Gastrocnemius medialis (tissue), 4 donors: ENCODE measurements around the gene SIGLECL1. TPM values are rescaled to one million over a fixed set of nuclear protein-coding genes. Genes with fewer than 3 reads are reported as not detected.

Experiments used
- ATAC-seq, 2 donors: fragments of 150-250 bp; one replicate each; pipeline ENCODE4 v1.9.1; 2016
- DNase-seq, 2 donors: peaks; one replicate each; pipeline ENCODE4 v3.0.0-alpha.2; 2019
- H3K27ac ChIP-seq, 4 donors: fragments of 200-600 bp; sonication (generic); 1 replicate in 1 of 4; 2 replicates in 3 of 4; pipeline ENCODE4 v1.5.1; 2016 to 2018; ENCODE audit warnings: mild to moderate bottlenecking in 2 of 4, moderate library complexity in 1 of 4
- H3K27me3 ChIP-seq, 3 donors: fragments of 200-600 bp; sonication (generic) in 2 of 3; 1 replicate in 1 of 3; 2 replicates in 2 of 3; pipeline versions ENCODE4 v1.5.1 to v1.6.0; 2016 to 2019; ENCODE audit warnings: mild to moderate bottlenecking in 1 of 3, moderate library complexity in 1 of 3
- H3K36me3 ChIP-seq, 2 donors: fragments of 200-600 bp; sonication (generic) in 1 of 2; one replicate each; pipeline ENCODE4 v1.5.1; 2017 to 2018
- H3K4me1 ChIP-seq, 2 donors: fragments of 200-600 bp; sonication (generic) in 1 of 2; one replicate each; pipeline ENCODE4 v1.5.1; 2016 to 2017; ENCODE audit warnings: mild to moderate bottlenecking in 2 of 2
- H3K4me3 ChIP-seq, 4 donors: fragments of 200-600 bp; sonication (generic) in 3 of 4; 1 replicate in 1 of 4; 2 replicates in 3 of 4; pipeline ENCODE4 v1.5.1; 2016 to 2019; ENCODE audit warnings: mild to moderate bottlenecking in 2 of 4
- H3K9me3 ChIP-seq, 3 donors: fragments of 200-600 bp; sonication (generic) in 2 of 3; 1 replicate in 1 of 3; 2 replicates in 2 of 3; pipeline ENCODE4 v1.5.1; 2016 to 2019
- POLR2A ChIP-seq, 2 donors: fragments of 450-650 bp; IDR thresholded peaks; one replicate each; pipeline ENCODE4 v1.6.1; 2017; ENCODE audit warnings: antibody characterized with exemption in 2 of 2, mild to moderate bottlenecking in 2 of 2, moderate library complexity in 2 of 2
- in situ Hi-C, 4 donors: fragments of 200-750 bp; cut with MboI; loops; one replicate each; pipeline versions ENCODE4 v1.15.0 to v1.8.0; 2017; ENCODE audit warnings: low sequenced_read_pairs in 4 of 4
- intact Hi-C: fragments of 100-400 bp; cut with DNase I; formaldehyde crosslinking; loops from one replicate; pipeline ENCODE4 v1.15.1; 2023; ENCODE audit warnings: low total_unique reads
- total RNA-seq, 4 donors: library from RNA; depleted of rRNA; stranded (reverse); fragments of >200 nt; gene quantifications; one replicate each; pipeline versions ENCODE4 v1.1.0 to v1.2.3, GENCODE V29; 2016
- TF ChIP-seq, protein P1 (sequence below), 5 experiments: fragments of 450-650 bp in 3 of 5; fragments of 200-600 bp in 2 of 5; sonication (generic) in 2 of 5; IDR thresholded peaks in 4 of 5; conservative IDR thresholded peaks in 1 of 5; 1 replicate in 4 of 5; 2 replicates in 1 of 5; pipeline ENCODE4 v1.5.1; 2016 to 2019; ENCODE audit warnings: antibody characterized with exemption in 5 of 5, mild to moderate bottlenecking in 3 of 5, moderate library complexity in 3 of 5

The SIGLECL1 gene
- total RNA-seq, 4 donors from 2014 or later = not detected

DNA sequence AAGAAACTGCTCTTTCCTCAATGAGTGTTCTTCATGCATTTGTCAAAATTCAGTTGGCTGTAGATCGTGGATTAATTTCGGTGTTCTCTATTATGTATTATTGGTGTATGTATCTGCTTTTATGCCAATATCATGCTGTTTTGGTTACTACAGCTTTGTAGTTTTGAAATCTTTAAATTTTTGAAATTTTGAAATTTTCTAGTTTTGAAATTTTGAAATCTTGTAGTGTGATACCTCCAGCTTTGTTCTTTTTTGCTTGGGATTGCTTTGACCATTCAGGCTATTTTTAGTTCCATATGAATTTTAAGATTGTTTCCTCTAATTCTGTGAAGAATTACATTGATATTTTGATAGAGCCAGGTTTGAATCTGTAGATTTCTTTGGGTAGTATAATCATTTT, 22.9 kb upstream of the SIGLECL1 start:
- TF ChIP-seq POLR2A (IDR thresholded peaks at IDR 0.05) = no peak
- TF ChIP-seq, protein P1, sequence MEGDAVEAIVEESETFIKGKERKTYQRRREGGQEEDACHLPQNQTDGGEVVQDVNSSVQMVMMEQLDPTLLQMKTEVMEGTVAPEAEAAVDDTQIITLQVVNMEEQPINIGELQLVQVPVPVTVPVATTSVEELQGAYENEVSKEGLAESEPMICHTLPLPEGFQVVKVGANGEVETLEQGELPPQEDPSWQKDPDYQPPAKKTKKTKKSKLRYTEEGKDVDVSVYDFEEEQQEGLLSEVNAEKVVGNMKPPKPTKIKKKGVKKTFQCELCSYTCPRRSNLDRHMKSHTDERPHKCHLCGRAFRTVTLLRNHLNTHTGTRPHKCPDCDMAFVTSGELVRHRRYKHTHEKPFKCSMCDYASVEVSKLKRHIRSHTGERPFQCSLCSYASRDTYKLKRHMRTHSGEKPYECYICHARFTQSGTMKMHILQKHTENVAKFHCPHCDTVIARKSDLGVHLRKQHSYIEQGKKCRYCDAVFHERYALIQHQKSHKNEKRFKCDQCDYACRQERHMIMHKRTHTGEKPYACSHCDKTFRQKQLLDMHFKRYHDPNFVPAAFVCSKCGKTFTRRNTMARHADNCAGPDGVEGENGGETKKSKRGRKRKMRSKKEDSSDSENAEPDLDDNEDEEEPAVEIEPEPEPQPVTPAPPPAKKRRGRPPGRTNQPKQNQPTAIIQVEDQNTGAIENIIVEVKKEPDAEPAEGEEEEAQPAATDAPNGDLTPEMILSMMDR (IDR thresholded peaks at IDR 0.05 in 4 of 5, conservative IDR thresholded peaks at IDR 0.05 in 1 of 5) = no peak
- Histone ChIP-seq H3K36me3 (no peaks in the 10 kb centered on the region), H3K4me3 (no peak overlapping the region), H3K4me1 (no peaks in the 10 kb centered on the region), H3K9me3 (no peaks in the 10 kb centered on the region), H3K27me3 (no peaks in the 10 kb centered on the region), H3K27ac (no peak overlapping the region)
- intact Hi-C loops = no loop called here
- ATAC-seq (no peak), DNase-seq (no peak)
- in situ Hi-C loops = no loop called here

DNA sequence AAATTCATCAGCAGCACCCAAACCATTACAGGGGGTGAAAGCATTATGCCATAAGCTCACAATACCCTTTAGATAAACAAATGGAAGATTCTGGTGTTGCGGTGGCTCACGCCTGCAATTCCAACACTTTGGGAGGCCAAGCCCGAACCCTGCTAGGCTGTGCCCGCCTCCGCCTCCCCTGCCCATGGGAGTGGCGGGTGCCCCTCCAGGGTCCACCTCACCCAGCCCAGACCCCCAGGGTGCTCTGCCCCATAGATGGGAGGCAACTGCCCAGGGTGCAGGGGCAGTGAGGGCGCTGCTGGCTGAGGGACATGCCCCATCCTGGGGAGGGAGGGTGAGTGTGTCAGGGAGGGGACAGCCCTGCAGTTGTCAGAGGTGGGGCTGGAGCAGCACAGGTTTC, 10.0 kb upstream of the SIGLECL1 start:
- no peaks in the 10 kb centered on the region for H3K27me3 ChIP-seq
- H3K36me3 ChIP-seq = no peaks in the 10 kb centered on the region
- intact Hi-C loops = no loop called here
- TF ChIP-seq, protein P1 (IDR thresholded peaks at IDR 0.05 in 4 of 5, conservative IDR thresholded peaks at IDR 0.05 in 1 of 5) = no peak
- TF ChIP-seq POLR2A (IDR thresholded peaks at IDR 0.05) = no peak
- no peak overlapping the region for H3K27ac ChIP-seq
- H3K9me3 ChIP-seq = no peaks in the 10 kb centered on the region
- no peaks in the 10 kb centered on the region for H3K4me1 ChIP-seq
- DNase-seq (no peak), ATAC-seq (no peak)
- H3K4me3 ChIP-seq = no peak overlapping the region
- in situ Hi-C loops = no loop called here

DNA sequence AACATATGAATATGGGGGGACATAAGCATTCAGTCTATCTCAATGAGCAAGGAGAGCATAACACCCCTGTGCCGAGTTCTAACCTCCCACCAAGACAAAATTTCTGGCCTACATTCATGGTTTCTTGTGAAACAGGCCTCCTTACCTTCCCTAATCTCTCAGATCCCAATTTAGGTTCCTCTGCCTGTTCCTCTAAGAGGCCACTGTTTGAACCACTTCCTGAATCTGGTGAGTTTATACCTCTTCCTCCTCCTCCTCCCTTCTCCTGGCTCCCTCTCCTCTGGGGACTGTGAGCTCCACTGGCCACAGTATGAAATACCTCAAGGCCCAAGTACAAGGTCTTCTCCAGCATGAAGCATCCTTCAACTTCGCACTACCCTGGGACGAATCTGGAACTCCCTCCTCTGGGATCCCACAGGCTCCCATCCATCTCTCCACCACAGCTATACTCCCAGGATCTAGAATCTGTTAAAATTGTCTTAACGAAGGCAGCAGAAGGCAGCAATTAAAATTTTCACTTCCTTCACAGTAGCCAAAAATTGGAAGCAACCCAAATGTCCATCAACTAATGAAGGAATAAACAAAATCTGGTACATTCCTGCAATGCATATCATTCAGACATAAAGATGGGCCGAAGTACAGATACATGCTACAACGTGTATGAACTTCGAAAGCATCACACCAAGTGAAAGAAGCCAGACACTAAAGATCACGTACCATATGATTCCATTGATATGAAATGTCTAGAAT, 7.8 kb upstream of the SIGLECL1 start:
- ATAC-seq = no peak
- in situ Hi-C loops = no loop called here
- no peaks in the 10 kb centered on the region for H3K27me3 ChIP-seq

DNA sequence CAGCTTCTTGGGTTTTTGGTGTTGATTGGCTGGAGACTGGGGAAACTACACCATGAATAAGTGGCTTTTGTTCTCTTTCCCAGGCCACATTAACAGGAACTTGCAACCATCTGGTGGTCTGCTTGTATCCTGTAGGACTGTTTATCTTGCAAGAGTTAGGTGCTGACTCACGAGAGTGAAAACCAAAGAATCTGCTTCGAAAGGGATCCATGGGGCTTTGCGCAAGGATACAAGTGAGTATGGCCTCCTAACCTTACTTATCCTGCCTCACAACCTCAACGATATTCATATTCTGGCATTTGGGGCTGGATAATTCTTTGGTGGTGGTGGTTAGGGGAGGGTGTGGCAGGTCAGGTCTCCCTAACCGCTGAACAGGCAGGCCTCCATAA, 4.7 kb upstream of the SIGLECL1 start:
- H3K9me3 ChIP-seq = no peaks in the 10 kb centered on the region
- no peak for TF ChIP-seq POLR2A (IDR thresholded peaks at IDR 0.05)
- TF ChIP-seq, protein P1 (IDR thresholded peaks at IDR 0.05 in 4 of 5, conservative IDR thresholded peaks at IDR 0.05 in 1 of 5) = no peak
- no peak overlapping the region for H3K4me3 ChIP-seq
- no peak for DNase-seq
- H3K4me1 ChIP-seq = no peaks in the 10 kb centered on the region
- no peak overlapping the region for H3K27ac ChIP-seq
- H3K27me3 ChIP-seq = no peaks in the 10 kb centered on the region
- no peaks in the 10 kb centered on the region for H3K36me3 ChIP-seq
- in situ Hi-C loops (no loop called here), intact Hi-C loops (no loop called here)
- ATAC-seq = no peak

More for the DNA sequence above, 7.8 kb upstream of the SIGLECL1 start:
- no peaks in the 10 kb centered on the region for H3K4me1 ChIP-seq
- TF ChIP-seq POLR2A (IDR thresholded peaks at IDR 0.05) = no peak
- TF ChIP-seq, protein P1 (IDR thresholded peaks at IDR 0.05 in 4 of 5, conservative IDR thresholded peaks at IDR 0.05 in 1 of 5) = no peak
- H3K9me3 ChIP-seq = no peaks in the 10 kb centered on the region
- no peaks in the 10 kb centered on the region for H3K36me3 ChIP-seq
- no peak for DNase-seq
- intact Hi-C loops = no loop called here
- H3K4me3 ChIP-seq = no peak overlapping the region
- no peak overlapping the region for H3K27ac ChIP-seq
